ENCODE measurements around the gene MIDN. TPM values are rescaled to one million over a fixed set of nuclear protein-coding genes. Genes with fewer than 3 reads are reported as not detected.
A peak's percentile ranks its signal among the peaks of the same experiment; 100 is the strongest.
"Not testable (repeated sequence)": the region's sequence is repeated elsewhere in the genome, so short reads cannot be mapped to it uniquely, and the experiment has no call there.

The MIDN gene
- total RNA-seq, 2 experiments from 2014 or later: 50.1 to 52.9 TPM

DNA sequence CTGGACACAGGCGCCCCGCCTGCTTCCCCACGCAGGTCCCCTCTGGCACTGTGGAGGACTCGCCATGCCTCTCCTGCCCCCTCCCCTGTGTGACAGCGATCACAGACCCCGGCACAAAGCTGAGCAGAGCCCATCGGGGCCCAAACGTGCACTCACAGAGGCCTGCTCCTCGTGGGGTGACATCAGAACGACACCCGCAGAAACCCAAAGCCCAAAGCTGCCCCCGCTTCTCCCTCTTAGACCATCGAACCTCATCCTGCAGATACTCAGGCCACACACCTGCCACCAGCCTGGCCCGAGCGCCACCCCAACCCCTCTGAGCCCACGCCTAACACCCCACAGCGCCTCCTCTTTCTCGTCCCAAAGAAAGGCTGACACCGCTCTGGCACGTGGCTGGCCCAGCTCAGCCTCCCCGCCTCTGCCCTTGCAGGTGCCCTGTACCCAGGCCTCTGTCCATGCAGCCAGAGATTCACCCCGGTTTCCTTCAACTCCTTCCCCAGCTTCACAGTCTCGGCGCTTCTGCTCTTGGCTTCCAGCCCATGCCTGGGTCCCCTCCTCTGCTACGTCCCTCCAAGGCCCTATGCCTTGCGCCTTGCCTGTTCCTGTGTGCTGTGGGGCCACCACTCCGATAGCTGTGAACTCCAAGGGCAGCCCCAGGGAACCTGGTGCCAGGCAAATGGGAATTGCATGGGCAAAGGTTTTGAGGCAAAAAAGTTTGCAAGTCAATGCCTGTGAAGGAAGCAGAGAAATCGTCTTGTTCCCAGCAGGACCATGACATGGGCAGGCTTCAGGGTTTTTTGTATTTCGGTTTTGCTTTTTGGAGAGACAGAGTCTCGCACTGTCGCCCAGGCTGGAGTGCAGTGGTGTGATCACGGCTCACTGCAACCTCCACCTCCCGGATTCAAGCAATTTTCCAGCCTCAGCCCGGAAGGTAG lies 9.7 kb upstream of the MIDN start:
- Mint-ChIP-seq H3K27me3 (ENCODE audit: low read depth) (peaks cover 10% of the 10 kb centered on the region), H3K27ac (no peak overlapping the region), H3K4me3 (peak overlapping the region; percentile 68), H3K36me3 (ENCODE audit: low read depth) (no peaks in the 10 kb centered on the region), H3K9me3 (no peaks in the 10 kb centered on the region), H3K4me1 (ENCODE audit: low read depth) (peaks cover 35% of the 10 kb centered on the region)
- CTCF ChIA-PET: interaction anchor here (0.7 to 1.3 kb wide), 3 partner anchors 22 to 126 kb away, joined by 3 read pairs; no protein-coding TSS in a partner anchor
- DNase-seq: no peak
- intact Hi-C loops (cut with micrococcal nuclease): no loop called here

DNA sequence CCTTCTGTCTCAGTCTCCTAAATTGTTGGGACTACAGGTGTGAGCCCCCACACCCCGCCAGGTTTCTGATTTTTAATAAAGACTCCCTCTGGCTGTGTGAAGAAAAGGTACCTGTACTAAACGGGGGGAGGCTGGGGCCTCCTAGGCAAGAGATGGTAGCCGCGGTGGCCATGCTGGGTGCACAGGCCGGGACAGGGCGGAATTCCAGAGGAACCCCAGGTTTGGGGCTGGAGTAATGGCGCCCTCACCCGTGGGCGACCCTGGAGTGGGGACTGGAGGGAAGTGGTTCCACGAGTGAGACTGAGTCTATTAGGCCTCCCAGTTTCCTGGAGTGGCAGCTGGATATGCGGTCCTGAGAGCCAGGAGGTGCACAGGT lies 9.0 kb upstream of the MIDN start:
- Mint-ChIP-seq H3K4me3 (peak overlapping the region; percentile 24), H3K9me3 (no peaks in the 10 kb centered on the region), H3K4me1 (ENCODE audit: low read depth) (peaks cover 39% of the 10 kb centered on the region), H3K27me3 (ENCODE audit: low read depth) (peaks cover 10% of the 10 kb centered on the region), H3K27ac (no peak overlapping the region), H3K36me3 (ENCODE audit: low read depth) (no peaks in the 10 kb centered on the region)
- DNase-seq: no peak
- CTCF ChIA-PET: interaction anchor here (1.3 kb wide), 1 partner anchor 126 kb away, joined by 3 read pairs; no protein-coding TSS in a partner anchor
- intact Hi-C loops (cut with micrococcal nuclease): no loop called here

DNA sequence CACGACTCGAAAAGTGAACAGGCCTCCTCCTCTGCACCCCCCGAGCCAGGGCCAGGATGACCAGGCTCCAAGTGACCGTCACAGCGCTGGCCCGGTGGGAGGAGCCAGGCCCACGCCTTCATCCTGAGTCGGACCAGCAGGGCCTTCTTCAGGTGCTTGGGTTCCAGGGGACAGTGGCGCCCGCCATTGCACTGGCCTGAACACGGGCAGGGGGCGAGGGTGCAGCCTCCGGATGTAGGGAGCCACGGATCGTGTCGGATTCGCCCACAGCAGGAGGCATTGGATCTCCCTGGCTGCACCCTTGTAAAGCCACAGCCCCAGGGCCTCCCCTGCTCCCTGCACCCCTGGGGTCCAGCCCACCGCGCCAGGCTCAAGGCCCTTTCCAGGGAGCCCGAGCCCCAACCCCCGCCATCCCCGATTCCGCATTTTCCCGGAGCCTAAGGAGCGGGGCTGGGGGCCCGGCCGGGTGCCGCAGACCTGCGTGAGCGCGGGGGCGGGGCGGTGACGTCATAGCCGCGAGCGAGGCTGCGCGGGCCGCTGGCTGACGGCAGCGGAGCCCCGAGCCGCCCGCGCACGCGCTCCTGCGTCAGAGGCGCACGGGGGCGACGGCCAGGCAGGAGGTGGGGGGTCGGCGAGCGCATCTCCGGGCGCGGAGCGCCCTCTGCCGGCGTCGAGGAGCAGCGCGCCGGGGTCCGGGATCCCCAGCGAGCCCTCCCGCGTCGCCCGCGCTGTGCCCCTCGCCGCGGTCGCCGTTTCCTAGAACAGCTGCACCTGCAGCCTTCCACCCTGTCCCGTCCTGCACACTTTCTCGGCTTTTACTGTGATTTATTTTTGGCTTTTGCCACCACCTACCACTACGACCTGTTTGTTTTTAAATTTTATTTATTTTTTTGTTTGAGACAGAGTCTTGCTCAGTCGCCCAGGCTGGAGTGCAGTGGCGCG lies 8.3 kb upstream of the MIDN start:
- peak; percentile 84 for DNase-seq
- intact Hi-C loops (cut with micrococcal nuclease): loop anchor here (2.0 kb wide), 3 partner anchors 25 to 319 kb away; partner anchors contain the start of genes RNU6-2 and TMEM259
- Mint-ChIP-seq H3K27me3 (ENCODE audit: low read depth) (peaks cover 10% of the 10 kb centered on the region), H3K4me1 (ENCODE audit: low read depth) (peaks cover 43% of the 10 kb centered on the region), H3K27ac (no peak overlapping the region), H3K9me3 (no peaks in the 10 kb centered on the region), H3K36me3 (ENCODE audit: low read depth) (peaks cover 2% of the 10 kb centered on the region), H3K4me3 (peak overlapping the region; percentile 24)
- CTCF ChIA-PET: interaction anchor here (1.0 to 7.7 kb wide), 7 partner anchors 24 to 316 kb away, joined by 3 to 233 read pairs (median 4); partner anchors contain the start of genes ARHGAP45 and CIRBP

DNA sequence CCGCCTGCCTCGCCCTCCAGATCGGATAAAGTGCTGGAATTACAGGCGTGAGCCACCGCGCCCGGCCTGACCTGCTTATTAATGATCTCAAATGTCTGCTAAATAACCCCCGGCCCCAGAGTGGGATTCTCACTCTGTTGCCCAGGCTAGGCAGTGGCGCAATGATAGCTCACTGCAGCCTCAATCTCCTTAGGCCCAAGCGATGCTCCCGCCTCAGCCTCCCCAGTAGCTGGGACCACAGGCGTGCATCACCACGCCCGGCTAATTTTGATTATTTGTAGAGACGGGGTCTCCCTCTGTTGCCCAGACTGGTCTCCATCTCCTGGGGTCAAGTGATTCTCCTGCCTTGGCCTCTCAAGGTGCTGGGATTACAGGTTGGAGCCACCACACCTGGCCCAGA lies 7.5 kb upstream of the MIDN start:
- Mint-ChIP-seq H3K4me1 (ENCODE audit: low read depth) (peaks cover 43% of the 10 kb centered on the region), H3K27me3 (ENCODE audit: low read depth) (peaks cover 10% of the 10 kb centered on the region), H3K9me3 (no peaks in the 10 kb centered on the region), H3K36me3 (ENCODE audit: low read depth) (peaks cover 2% of the 10 kb centered on the region), H3K27ac (no peak overlapping the region), H3K4me3 (peak overlapping the region; percentile 84)
- CTCF ChIA-PET: interaction anchor here (1.0 to 7.7 kb wide), 7 partner anchors 23 to 317 kb away, joined by 3 to 233 read pairs (median 4); partner anchors contain the start of genes ARHGAP45 and CIRBP
- intact Hi-C loops (cut with micrococcal nuclease): loop anchor here (2.0 kb wide), 3 partner anchors 26 to 320 kb away; partner anchors contain the start of genes RNU6-2 and TMEM259
- no peak for DNase-seq

DNA sequence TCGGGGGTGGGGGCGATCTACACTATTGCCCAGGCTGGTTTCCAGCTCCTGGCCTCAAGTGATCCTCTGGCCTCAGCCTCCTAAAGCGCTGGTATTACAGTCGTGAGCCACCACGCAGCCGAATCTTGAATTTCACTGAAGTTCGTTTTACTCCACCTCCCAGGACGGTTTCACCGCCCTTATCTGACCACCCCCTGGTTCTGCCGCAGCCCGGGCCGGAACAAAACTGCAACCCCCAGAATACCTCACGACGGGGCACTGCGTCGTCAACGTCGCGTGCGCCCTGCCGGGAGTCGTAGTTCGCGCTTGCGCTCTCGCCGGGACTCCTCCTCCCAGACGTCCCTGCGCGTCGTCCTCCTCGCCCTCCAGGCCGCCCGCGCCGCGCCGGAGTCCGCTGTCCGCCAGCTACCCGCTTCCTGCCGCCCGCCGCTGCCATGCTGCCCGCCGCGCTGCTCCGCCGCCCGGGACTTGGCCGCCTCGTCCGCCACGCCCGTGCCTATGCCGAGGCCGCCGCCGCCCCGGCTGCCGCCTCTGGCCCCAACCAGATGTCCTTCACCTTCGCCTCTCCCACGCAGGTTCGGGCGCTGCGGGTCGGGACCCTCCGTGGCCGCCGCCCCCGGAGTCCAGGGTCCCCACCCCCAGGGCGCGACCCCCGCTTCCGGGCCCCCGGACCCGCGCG lies 6.8 kb upstream of the MIDN start, which contains the start of gene ATP5F1D:
Gene ATP5F1D, plus strand, starts transcription at position 335 of the 679 bp plus-strand sequence. Its CDS starts 100 bp downstream, at position 435.
- Mint-ChIP-seq H3K27me3 (ENCODE audit: low read depth) (peaks cover 10% of the 10 kb centered on the region), H3K27ac (peak within 1 kb of the TSS; percentile 86), H3K36me3 (ENCODE audit: low read depth) (peaks cover 2% of the 10 kb centered on the region), H3K4me3 (peak within 1 kb of the TSS; percentile 84), H3K4me1 (ENCODE audit: low read depth) (peaks cover 43% of the 10 kb centered on the region), H3K9me3 (no peaks in the 10 kb centered on the region)
- intact Hi-C loops (cut with micrococcal nuclease): loop anchor here (2.0 kb wide), 3 partner anchors 27 to 321 kb away; partner anchors contain the start of genes RNU6-2 and TMEM259
- DNase-seq: peak; percentile 94
- CTCF ChIA-PET: interaction anchor here (1.2 to 7.7 kb wide), 6 partner anchors 23 to 318 kb away, joined by 3 to 233 read pairs (median 4); partner anchors contain the start of gene CIRBP

DNA sequence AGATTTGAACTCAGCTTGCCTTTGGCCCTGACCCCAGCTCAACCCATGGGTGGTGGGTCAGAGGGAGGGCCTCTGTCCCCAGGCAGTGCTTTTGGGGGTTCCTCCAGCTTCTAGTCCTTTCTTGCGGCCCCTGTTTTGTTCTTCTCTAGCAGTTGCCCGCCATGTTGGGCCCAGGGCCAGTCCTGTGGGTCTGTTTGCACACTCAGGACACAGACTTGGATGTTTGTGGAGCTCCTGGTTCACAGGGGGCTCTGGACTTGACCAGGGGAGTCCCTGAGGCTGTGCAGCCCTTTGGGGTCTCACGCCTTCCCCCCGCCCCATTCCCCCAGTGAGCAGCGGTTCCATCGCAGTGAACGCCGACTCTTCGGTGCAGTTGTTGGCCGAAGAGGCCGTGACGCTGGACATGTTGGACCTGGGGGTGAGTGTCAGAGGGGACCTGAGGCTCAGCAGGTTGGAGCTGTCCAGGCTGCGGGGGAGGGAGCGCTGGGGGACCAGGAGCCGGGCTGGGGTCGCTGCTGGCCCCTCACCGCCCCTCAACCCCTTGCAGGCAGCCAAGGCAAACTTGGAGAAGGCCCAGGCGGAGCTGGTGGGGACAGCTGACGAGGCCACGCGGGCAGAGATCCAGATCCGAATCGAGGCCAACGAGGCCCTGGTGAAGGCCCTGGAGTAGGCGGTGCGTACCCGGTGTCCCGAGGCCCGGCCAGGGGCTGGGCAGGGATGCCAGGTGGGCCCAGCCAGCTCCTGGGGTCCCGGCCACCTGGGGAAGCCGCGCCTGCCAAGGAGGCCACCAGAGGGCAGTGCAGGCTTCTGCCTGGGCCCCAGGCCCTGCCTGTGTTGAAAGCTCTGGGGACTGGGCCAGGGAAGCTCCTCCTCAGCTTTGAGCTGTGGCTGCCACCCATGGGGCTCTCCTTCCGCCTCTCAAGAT lies 4.4 kb upstream of the MIDN start:
- peak overlapping the region; percentile 73 for H3K27ac Mint-ChIP-seq
- H3K4me3 Mint-ChIP-seq: peak overlapping the region; percentile 34
- CTCF ChIA-PET: interaction anchor here (0.6 to 7.7 kb wide), 25 partner anchors 9 to 446 kb away, joined by 3 to 233 read pairs (median 4); partner anchors contain the start of genes ABCA7, CIRBP, CNN2 and FAM174C
- intact Hi-C loops (cut with micrococcal nuclease): loop anchor here (1.0 kb wide), 1 partner anchor 22 kb away; no protein-coding TSS in a partner anchor
- peaks cover 3% of the 10 kb centered on the region for H3K27me3 Mint-ChIP-seq (ENCODE audit: low read depth)
- peak; percentile 88 for DNase-seq
- H3K4me1 Mint-ChIP-seq (ENCODE audit: low read depth): peaks cover 37% of the 10 kb centered on the region
- peaks cover 2% of the 10 kb centered on the region for H3K36me3 Mint-ChIP-seq (ENCODE audit: low read depth)
- no peaks in the 10 kb centered on the region for H3K9me3 Mint-ChIP-seq

DNA sequence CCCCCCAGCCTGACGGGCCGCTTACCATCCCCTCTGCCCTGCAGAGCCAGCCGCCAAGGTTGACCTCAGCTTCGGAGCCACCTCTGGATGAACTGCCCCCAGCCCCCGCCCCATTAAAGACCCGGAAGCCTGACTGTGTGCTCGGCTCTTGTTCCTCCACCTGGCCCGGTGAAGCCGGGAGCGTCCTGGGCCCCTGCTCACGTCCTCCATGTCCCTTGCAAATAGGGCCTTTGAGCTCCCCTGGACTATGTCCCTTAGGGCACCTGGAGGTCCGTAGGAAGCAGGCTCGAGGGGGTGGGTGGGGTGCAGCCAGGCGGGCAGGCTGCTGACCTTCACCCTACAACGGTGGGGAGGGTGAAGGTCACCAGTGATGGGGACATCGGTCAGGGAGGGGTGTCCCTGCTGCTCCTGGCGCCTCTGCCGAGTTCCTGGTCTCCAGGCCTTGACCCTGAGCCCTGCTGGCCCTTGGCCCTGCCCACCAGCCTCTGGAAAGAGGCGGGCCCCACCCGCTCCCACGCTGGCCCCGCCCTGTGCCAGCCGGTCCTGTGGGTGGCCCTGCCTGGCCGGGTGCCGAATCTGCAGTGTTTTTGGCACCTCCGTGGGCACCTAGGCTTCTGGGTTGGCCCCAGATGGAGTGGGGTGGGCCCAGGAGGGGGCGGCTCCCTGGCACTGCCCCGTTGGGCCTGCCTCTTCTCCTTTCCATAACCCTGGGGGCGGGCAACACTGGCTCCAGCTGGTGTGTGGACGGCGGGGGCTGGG lies 3.5 kb upstream of the MIDN start:
- intact Hi-C loops (cut with micrococcal nuclease): loop anchor here (1.0 kb wide), 1 partner anchor 21 kb away; no protein-coding TSS in a partner anchor
- peak overlapping the region; percentile 73 for H3K27ac Mint-ChIP-seq

DNA sequence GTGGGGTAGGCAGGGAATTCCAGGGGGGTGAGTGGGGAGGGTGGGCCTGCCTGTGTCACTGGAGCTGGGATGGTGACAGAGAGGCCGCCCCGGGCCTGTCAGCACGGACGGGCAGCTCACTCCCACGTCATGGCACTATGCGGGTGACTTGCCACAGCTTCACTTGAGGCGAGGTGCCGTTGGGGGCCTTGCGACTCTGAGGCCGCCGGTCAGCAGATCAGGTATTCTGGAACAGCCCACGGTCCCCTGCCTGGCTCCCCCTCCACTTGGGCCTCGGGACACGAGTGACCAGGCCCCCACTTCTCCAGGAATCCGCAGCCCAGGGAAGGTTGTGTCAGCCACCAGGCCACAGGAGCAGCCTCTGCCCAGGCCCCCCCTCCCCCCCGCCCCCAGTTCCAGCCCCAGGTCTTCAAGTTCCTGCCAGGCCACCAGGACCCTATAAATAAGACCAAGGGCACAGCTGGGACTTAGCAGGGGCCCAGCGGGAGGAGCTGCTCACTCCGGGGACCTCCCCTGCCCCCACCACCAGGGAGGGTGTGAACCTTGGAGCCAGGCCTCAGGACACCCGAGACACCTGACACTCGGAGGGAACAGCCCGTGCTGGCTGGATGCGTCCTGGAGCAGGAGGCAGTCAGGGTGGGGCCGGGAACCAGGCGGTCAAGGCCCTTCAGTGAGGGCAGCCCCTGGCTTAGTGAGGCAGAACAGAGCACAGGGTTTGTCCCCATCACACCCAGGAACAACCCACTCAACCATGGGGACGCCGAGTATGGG lies 2.7 kb upstream of the MIDN start:
- Mint-ChIP-seq H3K27ac (no peak overlapping the region), H3K36me3 (ENCODE audit: low read depth) (peaks cover 3% of the 10 kb centered on the region), H3K9me3 (no peaks in the 10 kb centered on the region), H3K27me3 (ENCODE audit: low read depth) (no peaks in the 10 kb centered on the region), H3K4me3 (no peak overlapping the region), H3K4me1 (ENCODE audit: low read depth) (peaks cover 33% of the 10 kb centered on the region)
- DNase-seq: no peak
- CTCF ChIA-PET: interaction anchor here (2.5 to 7.7 kb wide), 2 partner anchors 19 to 27 kb away, joined by 25 to 233 read pairs; partner anchors contain the start of gene CIRBP
- intact Hi-C loops (cut with micrococcal nuclease): no loop called here

More for the DNA sequence above, 3.5 kb upstream of the MIDN start:
- Mint-ChIP-seq H3K27me3 (ENCODE audit: low read depth) (no peaks in the 10 kb centered on the region), H3K9me3 (no peaks in the 10 kb centered on the region), H3K4me3 (peak overlapping the region; percentile 34), H3K36me3 (ENCODE audit: low read depth) (peaks cover 3% of the 10 kb centered on the region), H3K4me1 (ENCODE audit: low read depth) (peaks cover 33% of the 10 kb centered on the region)
- CTCF ChIA-PET: interaction anchor here (0.6 to 7.7 kb wide), 24 partner anchors 8 to 446 kb away, joined by 3 to 233 read pairs (median 4); partner anchors contain the start of genes ABCA7, CIRBP, CNN2 and FAM174C
- no peak for DNase-seq

DNA sequence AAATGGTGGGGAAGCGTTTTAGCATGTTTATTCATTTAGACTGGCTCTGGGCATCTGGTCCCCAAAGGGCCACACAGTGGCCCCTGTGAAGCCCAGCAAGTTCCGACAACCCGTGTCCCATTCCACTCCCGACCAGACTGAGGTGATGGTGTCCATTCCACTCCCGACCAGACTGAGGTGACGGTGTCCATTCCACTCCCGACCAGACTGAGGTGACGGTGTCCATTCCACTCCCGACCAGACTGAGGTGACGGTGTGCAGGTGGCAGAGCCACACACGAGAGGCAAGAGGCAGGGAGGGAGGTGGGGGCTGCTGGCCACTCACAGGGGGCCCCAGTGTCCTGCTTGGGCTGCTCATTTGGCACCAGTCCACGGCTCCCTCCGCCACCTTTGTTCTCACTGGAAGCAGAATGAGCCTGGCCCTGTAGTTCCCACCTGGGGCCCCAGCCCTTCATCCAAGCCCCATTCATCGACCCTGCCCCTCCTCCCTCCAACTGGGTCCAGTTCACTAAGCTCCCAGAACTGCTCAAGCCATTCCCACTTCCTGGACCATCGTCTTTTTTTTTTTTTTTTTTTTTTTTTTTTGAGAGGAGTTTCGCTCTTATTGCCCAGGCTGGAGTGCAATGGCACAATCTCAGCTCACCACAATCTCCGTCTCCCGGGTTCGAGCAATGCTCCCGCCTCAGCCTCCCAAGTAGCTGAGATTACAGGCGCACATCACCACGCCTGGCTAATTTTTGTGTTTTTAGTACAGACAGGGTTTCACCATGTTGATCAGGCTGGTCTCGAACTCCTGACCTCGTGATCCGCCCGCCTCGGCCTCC lies 1.9 kb upstream of the MIDN start:
- H3K4me3 Mint-ChIP-seq; DNase-seq; intact Hi-C loops (cut with micrococcal nuclease); H3K27me3 Mint-ChIP-seq (ENCODE audit: low read depth); H3K9me3 Mint-ChIP-seq; H3K36me3 Mint-ChIP-seq (ENCODE audit: low read depth): not testable (repeated sequence)
- H3K4me1 Mint-ChIP-seq (ENCODE audit: low read depth): peaks cover 25% of the 10 kb centered on the region
- CTCF ChIA-PET: interaction anchor here (7.7 kb wide), 1 partner anchor 18 kb away, joined by 233 read pairs; the partner anchor contains the start of gene CIRBP
- peak overlapping the region; percentile 31 for H3K27ac Mint-ChIP-seq
